Measurements from ENCODE around the gene GGA3.
"Not testable (repeated sequence)": the region's sequence is repeated elsewhere in the genome, so short reads cannot be mapped to it uniquely, and the experiment has no call there.

The GGA3 gene

GRCh38 chr17:75288770-75289114 lies 27.3 kb upstream of the GGA3 start:
- peak overlapping the region; percentile 92 for H3K4me3 ChIP-seq (ENCODE audit: low read depth, low read length)
- TF ChIP-seq CTCF (IDR thresholded peaks at IDR 0.05; ENCODE audit: insufficient read depth, low read length, missing control alignments) = no peak
- CTCF ChIA-PET = interaction anchor here (0.9 to 5.7 kb wide), 6 partner anchors 17 to 123 kb away, joined by 5 to 54 read pairs (median 6); partner anchors contain the start of gene MIF4GD
- POLR2A ChIA-PET = interaction anchor here (0.7 to 1.4 kb wide), 7 partner anchors 11 to 167 kb away, joined by 3 to 23 read pairs (median 8); partner anchors contain the start of genes GGA3, GRB2, MIF4GD and MRPS7
- DNase-seq (ENCODE audit: low read depth, low spot score) = no peak

DNA sequence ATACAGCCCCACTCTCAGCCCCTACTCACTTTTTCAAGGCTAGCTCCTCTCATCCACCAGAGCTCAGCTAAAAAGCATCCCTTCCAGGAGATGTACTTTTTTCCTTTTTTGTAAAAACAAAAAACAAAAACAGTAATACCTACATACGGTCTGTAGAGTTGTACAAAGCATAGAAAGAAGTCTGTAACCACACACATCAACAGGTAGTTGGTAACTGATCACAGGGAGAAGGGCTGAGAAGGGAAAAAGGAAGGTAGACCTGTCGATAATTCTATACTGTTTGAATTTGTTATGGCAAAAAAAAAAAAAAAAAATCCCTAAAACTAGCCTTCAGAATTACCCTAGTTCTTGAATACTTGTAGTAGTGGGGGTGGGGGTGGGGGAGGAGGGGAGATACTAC lies 27.0 kb upstream of the GGA3 start:
- POLR2A ChIA-PET = interaction anchor here (0.8 kb wide), 1 partner anchor 168 kb away, joined by 4 read pairs; the partner anchor contains the start of gene TMEM94
- DNase-seq (ENCODE audit: low read depth, low spot score) = no peak
- no peak for TF ChIP-seq CTCF (IDR thresholded peaks at IDR 0.05; ENCODE audit: insufficient read depth, low read length, missing control alignments)
- CTCF ChIA-PET = interaction anchor here (1.2 to 5.7 kb wide), 4 partner anchors 17 to 115 kb away, joined by 5 to 54 read pairs (median 11); partner anchors contain the start of gene MIF4GD
- peak overlapping the region; percentile 92 for H3K4me3 ChIP-seq (ENCODE audit: low read depth, low read length)

DNA sequence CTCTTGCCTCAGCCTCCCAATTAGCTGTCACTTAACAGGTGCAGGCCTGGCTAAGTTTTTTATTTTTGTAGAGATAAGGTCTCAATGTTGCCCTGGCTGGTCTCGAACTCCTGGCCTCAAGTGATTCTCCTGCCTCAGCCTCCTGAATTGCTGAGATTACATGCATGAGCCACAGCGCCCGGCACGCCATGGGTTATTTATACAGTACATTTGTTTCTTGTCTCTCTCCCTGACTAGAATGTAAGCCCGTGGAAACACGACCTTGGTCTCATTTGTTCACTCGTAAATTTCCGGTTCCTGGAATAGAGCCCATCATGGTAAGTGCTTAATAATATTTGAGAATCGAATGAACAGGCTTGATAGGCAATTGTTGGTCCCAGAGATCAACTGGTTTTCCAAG lies 25.8 kb upstream of the GGA3 start:
- POLR2A ChIA-PET = no interaction called here
- no peak overlapping the region for H3K4me3 ChIP-seq (ENCODE audit: low read depth, low read length)
- CTCF ChIA-PET = no interaction called here
- DNase-seq (ENCODE audit: low read depth, low spot score) = no peak
- no peak for TF ChIP-seq CTCF (IDR thresholded peaks at IDR 0.05; ENCODE audit: insufficient read depth, low read length, missing control alignments)

GRCh38 chr17:75285123-75285522 lies 23.7 kb upstream of the GGA3 start:
- DNase-seq (ENCODE audit: low read depth, low spot score) = no peak
- CTCF ChIA-PET = interaction anchor here (8.2 kb wide), 1 partner anchor 14 kb away, joined by 76 read pairs; the partner anchor contains the start of gene MIF4GD
- POLR2A ChIA-PET = no interaction called here
- no peak for TF ChIP-seq CTCF (IDR thresholded peaks at IDR 0.05; ENCODE audit: insufficient read depth, low read length, missing control alignments)
- no peak overlapping the region for H3K4me3 ChIP-seq (ENCODE audit: low read depth, low read length)

DNA sequence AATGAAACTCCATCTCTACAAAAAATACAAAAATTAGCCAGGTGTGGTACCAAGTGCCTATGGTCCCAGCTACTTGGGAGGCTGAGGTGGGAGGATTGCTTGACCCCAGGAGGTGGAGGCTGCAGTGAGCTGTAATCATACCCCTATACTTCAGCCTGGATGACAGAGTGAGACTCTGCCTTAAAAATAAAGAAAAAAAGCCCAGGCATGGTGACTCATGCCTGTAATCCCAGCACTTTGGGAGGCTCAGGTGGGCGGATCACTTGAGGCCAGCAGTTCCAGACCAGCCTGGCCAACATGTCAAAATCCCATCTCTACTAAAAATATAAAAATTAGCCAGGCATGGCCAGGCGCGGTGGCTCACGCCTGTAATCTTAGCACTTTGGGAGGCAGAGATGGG lies 18.8 kb upstream of the GGA3 start:
- H3K4me3 ChIP-seq (ENCODE audit: low read depth, low read length); POLR2A ChIA-PET; DNase-seq (ENCODE audit: low read depth, low spot score): not testable (repeated sequence)
- CTCF ChIA-PET = interaction anchor here (1.0 to 8.2 kb wide), 4 partner anchors 9 to 132 kb away, joined by 3 to 76 read pairs (median 4); partner anchors contain the start of genes GGA3, MIF4GD and MRPS7

DNA sequence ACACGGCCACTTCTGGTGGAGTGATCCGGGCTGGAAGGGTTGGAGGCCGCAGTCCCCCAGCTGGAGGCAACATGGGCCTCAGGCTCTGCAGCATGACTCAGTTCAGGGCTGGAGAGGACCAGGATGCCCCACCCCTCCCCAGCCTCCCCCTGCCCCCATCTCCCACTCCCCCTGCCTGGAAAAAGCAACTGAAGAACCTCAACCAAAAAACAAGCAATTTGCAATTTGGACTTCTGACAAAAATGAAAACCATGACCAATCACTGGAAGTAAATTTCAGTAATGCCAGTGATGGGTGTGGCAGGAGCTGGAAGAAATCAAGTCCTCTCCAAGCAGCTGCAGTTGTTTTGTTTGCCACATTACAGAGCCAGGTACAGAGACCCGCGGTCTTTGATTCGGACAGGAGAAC lies 16.3 kb upstream of the GGA3 start:
- ChIA-PET CTCF (interaction anchor here (0.7 to 8.2 kb wide), 7 partner anchors 6 to 135 kb away, joined by 3 to 76 read pairs (median 3); partner anchors contain the start of gene MIF4GD), POLR2A (interaction anchor here (1.4 kb wide), 2 partner anchors 12 to 16 kb away, joined by 5 to 7 read pairs; partner anchors contain the start of genes GGA3, MRPS7 and SLC25A19)
- DNase-seq (ENCODE audit: low read depth, low spot score) = no peak
- H3K4me3 ChIP-seq (ENCODE audit: low read depth, low read length) = no peak overlapping the region
- no peak for TF ChIP-seq CTCF (IDR thresholded peaks at IDR 0.05; ENCODE audit: insufficient read depth, low read length, missing control alignments)
